EH (cell line): ENCODE data around the gene SLC15A5.

ENCODE experiments used
- DNase-seq: peaks from one replicate; pipeline ENCODE4 v3.0.0-alpha.2; 2015; ENCODE audit warnings: low read depth

Gene SLC15A5, protein sequence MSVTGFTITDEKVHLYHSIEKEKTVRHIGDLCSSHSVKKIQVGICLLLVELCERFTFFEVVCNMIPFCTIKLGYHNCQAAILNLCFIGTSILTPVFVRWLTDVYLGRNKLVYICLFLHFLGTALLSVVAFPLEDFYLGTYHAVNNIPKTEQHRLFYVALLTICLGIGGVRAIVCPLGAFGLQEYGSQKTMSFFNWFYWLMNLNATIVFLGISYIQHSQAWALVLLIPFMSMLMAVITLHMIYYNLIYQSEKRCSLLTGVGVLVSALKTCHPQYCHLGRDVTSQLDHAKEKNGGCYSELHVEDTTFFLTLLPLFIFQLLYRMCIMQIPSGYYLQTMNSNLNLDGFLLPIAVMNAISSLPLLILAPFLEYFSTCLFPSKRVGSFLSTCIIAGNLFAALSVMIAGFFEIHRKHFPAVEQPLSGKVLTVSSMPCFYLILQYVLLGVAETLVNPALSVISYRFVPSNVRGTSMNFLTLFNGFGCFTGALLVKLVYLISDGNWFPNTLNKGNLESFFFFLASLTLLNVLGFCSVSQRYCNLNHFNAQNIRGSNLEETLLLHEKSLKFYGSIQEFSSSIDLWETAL

DNA sequence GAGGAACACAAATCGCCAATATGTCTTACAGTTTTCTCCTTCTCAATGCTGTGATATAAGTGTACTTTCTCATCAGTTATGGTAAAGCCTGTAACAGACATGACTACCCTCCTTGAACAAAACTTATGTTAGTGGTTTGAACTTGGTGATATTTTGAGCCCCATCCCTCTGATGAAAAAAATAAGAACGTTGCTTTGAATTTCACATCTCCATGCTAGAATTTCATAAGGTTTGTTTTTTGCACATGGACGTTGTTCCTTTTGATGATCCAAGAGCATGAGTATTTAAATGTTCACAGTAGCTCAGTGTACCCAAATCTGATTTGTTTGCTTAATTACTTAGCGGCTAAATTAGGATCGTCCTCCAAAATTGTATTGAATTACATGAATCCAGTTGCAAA lies at the start of gene SLC15A5:
Gene SLC15A5, minus strand, starts transcription at position 101 of the 400 bp plus-strand sequence. Its CDS starts 0 bp downstream, at position 101.
- DNase-seq = no peak

DNA sequence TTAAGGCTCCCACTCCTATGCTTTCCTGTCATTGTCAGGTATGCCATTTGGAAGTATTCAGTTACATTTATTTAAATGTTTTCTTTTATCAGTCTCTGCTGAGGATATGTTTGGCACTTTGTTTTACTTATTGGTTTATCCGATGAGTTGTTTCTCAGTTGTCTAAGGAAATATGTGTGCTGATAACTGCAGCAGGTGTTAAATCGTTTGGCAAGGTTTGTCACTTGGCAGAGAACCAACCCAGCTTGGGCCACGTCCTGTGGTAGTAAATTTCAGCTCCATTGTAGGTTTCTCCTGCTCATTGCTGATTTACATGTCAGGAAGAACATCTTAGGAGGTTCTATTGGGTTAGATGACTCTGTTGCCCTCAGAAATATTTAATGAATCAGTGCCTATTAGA lies 47.9 kb upstream of the SLC15A5 start:
- no peak for DNase-seq

DNA sequence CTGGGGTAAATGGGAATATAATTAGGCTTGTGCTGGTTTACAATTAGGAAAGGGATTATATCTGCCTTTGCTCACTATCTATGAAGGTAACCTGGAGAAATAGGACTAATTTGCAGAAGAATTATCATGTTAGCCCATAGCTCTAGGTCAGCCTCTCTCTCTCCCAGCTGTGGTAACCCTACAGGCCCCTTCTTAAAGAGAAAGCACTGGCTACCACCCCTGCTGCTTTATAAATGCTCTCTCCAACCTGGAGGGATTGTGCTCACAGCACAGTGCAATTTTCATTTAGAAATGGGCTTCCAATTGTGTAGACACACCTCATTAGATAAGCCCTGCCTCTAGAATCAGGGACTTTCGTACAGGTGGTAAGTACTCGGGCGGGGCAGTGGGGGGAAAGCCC lies 47.3 kb upstream of the SLC15A5 start:
- no peak for DNase-seq

DNA sequence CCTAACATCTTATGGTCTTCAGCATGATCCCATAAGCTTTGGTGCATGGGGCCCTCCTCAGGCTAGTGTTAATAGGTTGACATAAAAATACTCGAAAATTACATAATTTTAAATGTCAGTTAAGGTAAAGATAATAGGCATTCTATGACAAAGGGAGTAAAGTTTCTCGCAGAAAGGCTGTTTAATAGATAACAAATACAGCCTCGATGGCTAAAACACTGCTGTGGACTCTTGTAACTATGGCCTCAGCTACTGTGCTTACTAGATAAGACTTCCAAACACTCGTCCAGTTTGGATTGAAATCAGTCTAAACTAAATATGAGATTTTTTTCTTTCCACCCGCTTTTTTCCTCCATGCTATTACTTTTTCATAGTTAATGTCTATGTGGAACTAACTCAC lies 46.8 kb upstream of the SLC15A5 start:
- DNase-seq = no peak

DNA sequence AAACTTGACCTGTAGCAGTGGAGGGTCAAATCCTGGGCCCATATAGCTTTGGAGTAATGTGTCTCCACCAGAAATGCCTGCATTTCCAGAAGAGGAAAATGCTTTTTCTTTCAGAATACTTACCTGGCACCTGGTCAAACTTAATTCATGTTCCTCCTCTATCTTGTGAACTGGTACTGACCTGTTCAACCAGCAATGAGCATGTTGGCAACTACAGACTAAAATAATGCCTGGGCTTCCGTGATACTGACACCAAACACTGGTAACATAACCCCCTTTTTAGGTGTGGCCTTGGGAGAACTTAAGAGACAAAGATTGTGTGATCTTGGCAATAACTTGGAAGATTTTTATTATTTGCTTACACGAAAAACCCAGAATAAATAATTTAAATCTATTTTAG lies 46.2 kb upstream of the SLC15A5 start:
- DNase-seq = no peak

DNA sequence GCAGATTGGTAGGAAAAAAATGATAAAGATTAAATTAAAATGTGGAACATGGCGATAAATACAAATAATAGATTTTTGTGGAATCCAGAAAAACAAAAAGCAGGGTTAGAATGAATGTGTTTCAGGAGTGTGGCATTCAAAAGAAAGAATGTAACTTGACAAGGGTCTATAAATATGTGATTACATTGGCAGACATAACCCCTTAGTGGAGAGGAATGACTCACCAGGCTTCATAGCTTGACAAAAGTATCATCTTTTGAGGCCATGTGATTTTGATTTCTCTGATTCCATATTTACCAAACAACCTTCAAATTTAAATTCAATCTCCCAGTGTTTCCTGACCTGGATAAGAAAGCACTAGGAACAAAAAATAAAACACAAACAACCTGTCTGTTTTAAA lies 45.5 kb upstream of the SLC15A5 start:
- peak; percentile 44 for DNase-seq

DNA sequence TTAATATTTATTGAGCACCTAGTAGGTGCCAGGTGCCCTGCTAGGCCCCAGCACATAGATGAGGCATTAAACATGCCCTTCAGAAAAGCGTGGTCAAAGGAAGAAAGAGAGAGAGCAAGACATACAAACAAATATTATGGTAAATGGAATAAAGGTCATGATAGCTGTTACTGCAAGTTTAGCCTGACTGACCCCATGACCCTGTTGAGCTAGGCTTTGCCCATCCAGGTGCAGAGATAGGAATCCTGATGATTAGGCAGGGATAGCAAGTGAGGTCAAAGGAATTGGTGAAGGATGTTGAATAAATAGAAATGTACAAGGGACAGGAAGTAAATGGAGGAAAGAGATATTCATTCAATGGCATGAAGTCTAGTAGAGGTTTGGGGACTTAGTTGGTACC lies 33.4 kb upstream of the SLC15A5 start:
- DNase-seq = no peak

DNA sequence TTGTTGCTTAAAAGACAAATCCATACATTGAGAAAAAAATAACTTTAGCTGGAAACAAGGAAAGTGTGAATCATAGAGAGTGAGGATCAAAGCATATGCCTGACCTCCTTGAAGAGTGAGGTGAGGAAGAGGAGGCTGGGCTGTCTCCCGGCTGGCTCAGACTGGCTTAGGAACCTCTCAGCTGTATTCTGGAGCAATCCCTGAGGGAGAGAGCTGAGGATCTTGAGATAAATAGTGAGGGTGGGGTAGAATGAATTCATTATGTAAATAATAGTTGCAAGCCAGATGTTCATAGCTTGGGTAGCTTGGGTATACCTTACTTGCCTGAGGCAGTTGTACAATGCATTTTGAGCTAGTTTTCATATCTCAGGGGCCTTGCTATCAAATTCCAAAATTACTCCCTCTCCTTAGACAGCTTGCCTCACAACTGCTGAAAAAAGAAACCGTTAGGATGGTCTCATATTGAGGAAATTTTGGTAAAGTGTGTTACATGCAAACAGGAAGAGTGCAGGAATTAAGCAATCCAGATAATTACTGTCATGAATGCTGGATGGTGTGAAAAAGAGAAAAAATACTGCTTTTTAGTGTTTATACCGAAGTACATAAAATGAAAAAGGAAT lies 30.5 kb upstream of the SLC15A5 start:
- no peak for DNase-seq

DNA sequence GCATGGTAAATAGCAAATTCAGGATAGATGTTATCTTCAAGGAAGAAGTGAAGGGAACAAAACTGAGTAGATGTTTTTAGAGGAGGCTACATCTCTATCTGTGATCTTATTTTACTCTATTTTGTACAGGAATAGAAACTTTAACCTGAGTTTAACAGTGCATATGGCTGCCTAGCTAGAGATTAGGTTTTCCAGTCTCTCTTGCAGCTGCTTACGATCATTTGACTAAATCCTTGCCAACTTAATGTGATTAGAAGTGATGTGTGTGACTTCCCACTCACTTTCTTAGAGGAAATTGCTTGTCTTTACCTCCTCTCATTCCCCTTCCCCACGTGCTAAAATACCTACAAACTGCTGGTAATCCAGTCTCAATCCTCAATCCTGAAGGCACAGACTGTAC lies 26.5 kb upstream of the SLC15A5 start:
- DNase-seq = no peak

DNA sequence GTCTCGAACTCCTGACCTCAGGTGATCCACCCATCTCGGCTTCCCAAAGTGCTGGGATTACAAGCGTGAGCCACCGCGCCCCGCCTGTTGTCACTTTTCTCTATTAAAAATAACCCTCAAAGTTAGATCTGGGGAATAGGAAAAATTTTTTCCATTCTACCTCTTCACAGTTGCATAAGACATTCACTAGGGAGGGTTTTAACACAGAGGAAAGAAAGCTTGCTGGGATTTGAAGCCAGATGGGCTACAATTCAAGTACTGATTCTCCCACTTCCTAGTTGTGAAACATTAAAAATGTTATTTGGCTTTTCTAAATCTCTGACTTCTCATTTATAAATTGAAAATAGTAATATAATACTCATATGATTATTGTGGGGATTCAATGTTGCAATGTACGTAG lies 23.3 kb upstream of the SLC15A5 start:
- no peak for DNase-seq

DNA sequence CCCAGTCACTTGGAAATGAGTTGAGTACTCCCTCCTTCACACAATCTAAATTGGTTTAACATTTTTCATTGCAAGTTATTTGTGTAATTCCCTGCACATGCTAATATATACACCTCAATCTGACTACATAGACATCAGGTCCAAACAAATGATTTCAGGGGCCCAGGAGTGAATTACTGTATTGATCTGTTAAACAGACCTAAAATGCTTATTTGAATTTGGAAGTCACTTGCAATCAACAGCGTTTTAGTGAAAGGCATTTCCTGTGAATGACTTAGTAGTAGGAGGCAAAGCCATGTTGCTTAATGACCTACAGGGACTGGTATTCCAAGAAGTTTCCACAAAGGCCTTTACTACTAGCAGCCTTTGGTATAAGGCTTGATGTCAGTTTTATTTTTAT lies 22.6 kb upstream of the SLC15A5 start:
- DNase-seq = peak; percentile 25

DNA sequence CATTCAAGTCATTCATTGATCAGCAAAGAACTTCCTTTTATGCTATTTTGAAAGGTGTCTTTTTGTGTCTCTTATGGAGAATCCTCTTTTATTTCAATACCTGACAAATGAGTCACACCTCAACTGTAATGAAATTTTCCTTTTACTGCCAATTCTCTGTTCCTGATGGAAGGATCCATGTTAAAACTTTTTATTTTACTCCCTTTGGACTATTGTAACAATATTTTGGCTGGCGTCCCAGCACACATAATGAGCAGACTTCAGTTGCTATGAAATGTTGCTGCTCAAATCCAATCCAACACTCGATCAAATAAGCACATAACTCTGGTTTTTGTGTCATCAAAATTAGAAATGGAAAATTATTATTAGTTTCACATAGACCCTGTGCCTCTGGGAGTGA lies 21.9 kb upstream of the SLC15A5 start:
- DNase-seq = no peak

DNA sequence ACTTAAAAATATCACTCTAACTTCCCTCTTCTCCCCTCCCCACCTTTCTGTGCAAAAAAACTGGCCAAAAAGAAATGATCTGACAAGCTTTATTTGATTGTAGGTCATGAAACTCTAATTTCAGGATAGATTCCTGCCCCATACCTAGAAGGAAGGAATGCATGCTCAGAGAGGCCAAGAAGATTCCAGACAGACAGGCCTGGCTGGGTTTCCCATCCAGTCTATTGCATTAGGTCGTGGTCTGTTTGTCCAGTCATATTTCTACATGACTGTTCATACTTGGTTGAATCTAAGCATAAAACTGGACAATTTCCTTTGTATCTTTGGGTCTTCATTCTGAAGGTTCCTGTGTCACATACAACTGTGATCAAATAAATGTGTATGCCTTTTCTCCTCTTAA lies 20.0 kb upstream of the SLC15A5 start:
- DNase-seq = no peak

DNA sequence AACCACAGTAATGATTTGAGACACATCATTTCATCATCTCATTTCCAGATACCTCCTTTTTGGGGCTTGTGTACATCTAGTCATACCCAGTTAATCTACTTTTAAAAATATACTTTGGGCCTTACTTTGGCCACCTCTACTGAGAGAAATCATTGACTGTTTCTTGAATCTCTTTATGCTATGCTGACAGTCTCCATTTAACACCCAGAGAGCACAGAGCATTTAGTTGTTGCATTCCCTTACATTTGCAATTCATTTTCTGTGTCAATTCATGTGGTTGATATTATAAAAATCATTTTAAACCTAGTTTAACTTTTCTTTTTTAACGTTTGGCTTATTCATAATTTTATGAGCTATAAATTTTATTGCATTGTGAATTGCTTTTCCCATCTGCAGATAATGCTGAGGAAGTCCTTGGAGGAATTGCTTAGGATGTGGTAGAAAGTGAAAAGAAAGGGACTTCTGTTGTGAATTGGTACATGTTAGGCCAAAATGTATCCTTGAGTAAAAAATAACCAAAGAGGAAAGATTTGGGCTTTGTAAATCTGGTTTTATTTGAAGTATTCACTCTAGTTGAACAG lies 17.0 kb upstream of the SLC15A5 start:
- DNase-seq = no peak

DNA sequence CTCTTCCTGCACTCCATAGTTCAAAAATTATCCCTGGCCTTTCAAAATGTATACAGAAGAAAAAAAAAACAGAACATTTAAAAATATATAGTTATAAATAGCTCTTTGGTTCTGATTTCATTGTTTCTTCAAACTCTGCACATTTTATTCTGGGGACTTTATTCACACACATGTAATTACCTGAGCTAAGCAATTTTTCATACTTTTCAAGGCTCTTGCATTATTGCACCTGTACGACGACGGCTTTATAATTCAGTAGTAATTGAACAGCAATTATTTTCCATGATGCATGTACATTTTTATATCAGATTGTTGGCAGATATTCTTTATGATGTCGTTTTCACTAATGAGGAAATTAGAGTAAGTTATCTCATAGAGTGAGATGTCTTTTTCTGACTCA lies 13.5 kb upstream of the SLC15A5 start:
- no peak for DNase-seq

DNA sequence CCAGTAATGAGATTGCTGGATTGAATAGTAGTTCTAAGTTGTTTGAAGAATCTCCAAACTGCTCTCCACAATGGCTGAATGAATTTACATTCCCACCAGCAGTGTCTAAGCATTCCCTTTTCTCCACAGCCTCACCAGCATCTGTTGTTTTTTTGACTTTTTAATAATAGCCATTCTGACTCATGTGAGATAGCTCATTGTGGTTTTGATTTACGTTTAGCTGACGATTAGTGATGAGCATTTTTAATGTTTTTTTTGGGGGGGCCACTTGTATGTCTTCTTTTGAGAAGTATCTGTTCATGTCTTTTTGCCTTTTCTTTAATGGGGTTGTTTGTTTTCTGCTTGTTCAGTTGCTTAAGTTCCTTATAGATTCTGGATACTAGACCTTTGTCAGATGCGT lies 8.1 kb upstream of the SLC15A5 start:
- DNase-seq = peak; percentile 21

DNA sequence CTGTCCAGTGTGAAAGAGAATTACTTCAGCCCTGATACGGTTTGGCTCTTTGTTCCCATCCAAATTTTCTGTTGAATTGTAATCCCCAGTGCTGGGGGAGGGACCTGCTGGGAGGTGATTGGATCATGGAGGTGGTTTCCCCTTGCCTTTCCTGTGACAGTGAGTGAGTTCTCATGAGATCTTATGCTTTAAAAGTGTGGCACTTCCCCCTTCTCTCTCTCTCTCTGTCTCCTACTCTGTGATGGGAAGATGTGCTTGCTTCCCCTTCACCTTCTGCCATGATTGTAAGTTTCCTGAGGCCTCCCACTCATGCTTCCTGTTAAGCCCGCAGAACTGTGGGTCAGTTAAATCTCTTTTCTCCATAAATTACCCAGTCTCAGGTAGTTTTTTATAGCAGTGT lies 5.5 kb upstream of the SLC15A5 start:
- DNase-seq = no peak

DNA sequence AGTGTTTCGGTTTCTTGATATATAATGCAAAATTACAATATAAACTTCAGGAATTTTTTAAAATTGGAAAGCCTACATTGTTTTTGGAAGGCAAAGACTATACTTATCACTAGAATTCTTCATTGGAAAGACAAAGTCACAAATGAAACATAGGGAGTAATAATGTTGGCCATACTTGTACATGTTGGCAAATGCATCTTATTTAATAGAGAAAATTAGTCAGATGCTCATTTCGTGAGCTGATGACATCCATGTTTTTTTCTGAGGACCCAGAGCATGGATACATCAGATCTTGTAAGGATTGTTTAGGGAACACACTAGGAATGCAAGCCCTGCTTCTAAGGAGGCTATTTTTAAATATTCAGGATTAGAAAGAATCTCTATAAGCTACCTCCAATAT lies 4.6 kb upstream of the SLC15A5 start:
- DNase-seq = no peak

DNA sequence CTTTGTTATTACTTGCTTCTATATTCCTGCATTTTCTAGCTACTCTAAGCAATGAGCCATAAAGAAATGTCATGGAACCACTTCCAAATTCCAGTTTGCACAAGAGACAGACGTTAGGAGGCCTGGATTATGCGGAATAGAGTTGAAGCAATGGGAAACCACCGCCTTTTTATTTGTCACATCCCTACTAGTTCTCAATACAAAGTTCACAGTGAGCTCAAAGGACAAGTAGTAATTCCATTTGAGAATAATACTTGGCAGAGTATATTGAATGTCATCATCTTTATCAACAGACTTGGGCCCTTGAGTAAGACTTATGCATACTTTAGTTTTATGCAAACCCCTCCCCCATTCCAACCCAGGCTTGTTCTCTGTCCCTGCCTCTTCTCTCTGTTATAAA lies 3.7 kb upstream of the SLC15A5 start:
- DNase-seq = peak; percentile 15

DNA sequence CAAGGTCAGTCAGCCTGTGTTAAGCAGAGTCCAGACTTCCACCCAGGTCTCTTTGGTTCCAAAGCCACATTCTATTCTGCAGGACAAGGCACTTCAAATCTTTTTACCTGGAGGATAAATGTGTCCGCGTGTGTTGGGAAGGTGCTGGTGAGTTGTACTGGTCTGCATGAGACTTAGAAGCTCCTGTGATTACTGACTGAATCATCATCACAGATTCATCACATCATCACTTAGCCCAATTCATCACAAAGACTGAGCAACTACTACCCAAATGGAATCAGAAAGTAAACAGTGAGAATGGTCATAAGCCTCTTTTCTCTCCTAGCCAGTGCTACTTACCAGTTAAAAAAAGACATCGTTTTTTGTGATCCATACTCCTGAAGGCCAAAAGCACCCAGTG lies 5.3 kb downstream of the SLC15A5 start:
- DNase-seq = no peak

DNA sequence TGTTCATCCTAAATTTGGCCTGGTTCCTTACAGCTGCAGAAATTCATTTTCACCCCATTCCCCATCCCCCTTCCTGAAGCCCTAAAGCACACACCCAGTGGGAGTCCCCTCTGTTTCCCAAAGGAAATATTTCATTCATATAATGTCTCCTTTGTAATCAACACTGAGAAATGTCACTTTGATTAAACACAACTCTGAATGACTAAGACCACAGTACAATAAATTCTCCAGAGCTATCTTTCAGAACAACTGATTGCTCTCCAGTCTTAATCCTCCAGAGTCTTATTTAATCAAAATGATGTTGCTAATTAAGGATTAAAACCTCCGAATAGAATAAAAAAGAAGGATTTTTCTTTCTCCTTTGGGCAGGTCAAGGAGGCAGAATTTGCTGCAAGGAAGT lies 6.4 kb downstream of the SLC15A5 start:
- DNase-seq = no peak

DNA sequence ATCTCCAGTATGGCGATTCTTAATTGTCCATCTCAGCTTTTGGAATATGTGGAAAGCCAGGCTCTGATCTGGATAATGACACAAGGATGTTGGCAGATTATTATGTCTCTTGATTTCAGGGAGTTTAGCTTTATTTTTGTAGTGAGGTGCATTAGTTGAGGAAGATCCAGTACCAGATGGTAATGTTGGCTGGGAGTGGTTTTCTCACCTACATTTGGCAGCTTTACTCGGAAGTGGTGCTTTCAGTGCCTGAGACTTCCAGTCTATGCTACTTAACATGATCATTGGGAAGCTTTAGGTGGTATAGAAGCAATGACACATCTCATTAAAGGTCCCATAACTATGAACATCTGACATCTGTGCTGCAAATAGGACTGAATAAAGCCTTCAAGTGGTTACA lies 7.5 kb downstream of the SLC15A5 start:
- DNase-seq = no peak

DNA sequence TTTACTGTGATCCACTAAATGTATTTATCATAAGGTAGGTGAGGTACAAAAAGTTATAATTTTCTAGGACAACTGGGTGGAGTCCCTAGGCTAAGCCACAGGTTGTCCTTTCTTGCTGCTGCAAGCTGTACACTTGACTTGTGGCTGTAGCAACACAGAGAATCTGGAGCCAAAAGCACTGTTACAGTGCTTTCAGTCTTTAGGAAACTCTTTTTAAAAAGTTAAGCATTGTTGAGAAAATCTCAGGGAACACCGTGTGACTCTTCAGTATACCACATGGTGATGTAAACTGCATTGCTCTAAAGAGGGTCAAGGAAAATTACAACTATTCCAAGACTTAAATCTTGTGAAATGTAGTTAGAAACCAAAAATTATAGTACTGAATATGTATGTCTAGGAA lies 11.4 kb downstream of the SLC15A5 start:
- DNase-seq = no peak
